ENCODE measurements around the gene CSMD2. TPM values are rescaled to one million over a fixed set of nuclear protein-coding genes. Genes with fewer than 3 reads are reported as not detected.

Gene CSMD2
- total RNA-seq, 1 experiment from 2014 or later, result 13.2 TPM

- CTCF ChIA-PET, result interaction anchor here (1.0 kb wide), 1 partner anchor 37 kb away, joined by 3 read pairs; no protein-coding TSS in a partner anchor
- H3K27ac Mint-ChIP-seq, result no peak overlapping the region
- ATAC-seq (no peak), DNase-seq (ENCODE audit: low spot score) (no peak)
- peaks cover 41% of the 10 kb centered on the region for H3K9me3 Mint-ChIP-seq
- POLR2A ChIA-PET, result no interaction called here
- TF ChIP-seq HMGXB4 (CRISPR knock-in tag; IDR thresholded peaks at IDR 0.05), result no peak
- TF ChIP-seq SOX15 (CRISPR knock-in tag; IDR thresholded peaks at IDR 0.05), result no peak
- no peak for TF ChIP-seq GTF2I (CRISPR knock-in tag; conservative IDR thresholded peaks at IDR 0.05)
- no peak for TF ChIP-seq ZNF317 (CRISPR knock-in tag; IDR thresholded peaks at IDR 0.05; ENCODE audit: borderline replicate concordance, low read depth)
- TF ChIP-seq ZBTB21 (CRISPR knock-in tag; IDR thresholded peaks at IDR 0.05; ENCODE audit: borderline replicate concordance), result no peak
- H3K36me3 Mint-ChIP-seq, result peaks cover 70% of the 10 kb centered on the region
- no peaks in the 10 kb centered on the region for H3K4me1 Mint-ChIP-seq
- H3K4me3 Mint-ChIP-seq, result no peak overlapping the region
- peaks cover 10% of the 10 kb centered on the region for H3K27me3 Mint-ChIP-seq (ENCODE audit: low read depth)
Observed at GRCh38 chr1:33670567-33670966, 494.5 kb downstream of the CSMD2 start.

DNA sequence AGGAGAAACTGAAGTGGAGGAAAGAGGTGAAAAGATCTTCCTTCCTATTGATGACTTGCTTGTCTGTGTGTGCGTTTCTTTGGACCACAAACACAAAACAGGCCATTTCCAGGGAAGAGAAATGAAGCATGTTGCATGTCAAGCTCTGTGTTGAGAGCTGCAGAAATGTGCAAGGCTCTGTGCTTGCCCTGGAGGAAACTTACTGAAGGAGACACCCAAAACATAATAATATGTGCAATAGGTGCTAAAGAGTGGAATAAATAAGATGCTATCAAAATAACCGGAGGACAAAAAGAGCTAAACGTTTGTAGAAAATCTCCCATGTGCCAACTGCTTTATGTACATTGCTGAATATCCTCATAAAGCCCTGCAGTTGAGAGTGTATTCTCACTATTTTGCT is 496.3 kb downstream of the CSMD2 start:
- ChIA-PET CTCF (no interaction called here), POLR2A (no interaction called here)
- no peak for TF ChIP-seq NFATC4 (CRISPR knock-in tag; IDR thresholded peaks at IDR 0.05)
- TF ChIP-seq ESRRA (CRISPR knock-in tag; IDR thresholded peaks at IDR 0.05; ENCODE audit: borderline replicate concordance), result no peak
- TF ChIP-seq IRF2 (CRISPR knock-in tag; IDR thresholded peaks at IDR 0.05; ENCODE audit: borderline replicate concordance, low read depth), result no peak
- no peak for TF ChIP-seq E2F4 (CRISPR knock-in tag; IDR thresholded peaks at IDR 0.05; ENCODE audit: borderline replicate concordance, low read depth)
- H3K36me3 Mint-ChIP-seq, result peaks cover 56% of the 10 kb centered on the region
- H3K4me3 Mint-ChIP-seq, result no peak overlapping the region
- H3K27ac Mint-ChIP-seq, result no peak overlapping the region
- no peaks in the 10 kb centered on the region for H3K4me1 Mint-ChIP-seq
- ATAC-seq (no peak), DNase-seq (ENCODE audit: low spot score) (no peak)
- H3K9me3 Mint-ChIP-seq, result peaks cover 25% of the 10 kb centered on the region
- H3K27me3 Mint-ChIP-seq (ENCODE audit: low read depth), result peaks cover 7% of the 10 kb centered on the region; the same call in 1 of the 2 replicates

GRCh38 chr1:33667386-33668282 is 497.4 kb downstream of the CSMD2 start:
- no peak for ATAC-seq
- Mint-ChIP-seq H3K27ac (no peak overlapping the region), H3K27me3 (ENCODE audit: low read depth) (no peaks in the 10 kb centered on the region; the same call in 1 of the 2 replicates), H3K4me1 (no peaks in the 10 kb centered on the region), H3K36me3 (peaks cover 47% of the 10 kb centered on the region), H3K4me3 (no peak overlapping the region), H3K9me3 (peaks cover 17% of the 10 kb centered on the region)
- ChIA-PET CTCF (interaction anchor here (1.1 kb wide), 1 partner anchor 346 kb away, joined by 3 read pairs; no protein-coding TSS in a partner anchor), POLR2A (no interaction called here)
- no peak for DNase-seq (ENCODE audit: low spot score)
- TF ChIP-seq PRRX2 (CRISPR knock-in tag; IDR thresholded peaks at IDR 0.05) (no peak), ETV6 (CRISPR knock-in tag; IDR thresholded peaks at IDR 0.05) (no peak), ZNF425 (CRISPR knock-in tag; conservative IDR thresholded peaks at IDR 0.05) (no peak), OVOL2 (CRISPR knock-in tag; IDR thresholded peaks at IDR 0.05; ENCODE audit: borderline replicate concordance) (no peak), ZNF281 (CRISPR knock-in tag; IDR thresholded peaks at IDR 0.05) (no peak), CBFB (CRISPR knock-in tag; IDR thresholded peaks at IDR 0.05; ENCODE audit: low read depth) (no peak), FOXK1 (CRISPR knock-in tag; IDR thresholded peaks at IDR 0.05) (no peak)
- TF ChIP-seq, protein P1, sequence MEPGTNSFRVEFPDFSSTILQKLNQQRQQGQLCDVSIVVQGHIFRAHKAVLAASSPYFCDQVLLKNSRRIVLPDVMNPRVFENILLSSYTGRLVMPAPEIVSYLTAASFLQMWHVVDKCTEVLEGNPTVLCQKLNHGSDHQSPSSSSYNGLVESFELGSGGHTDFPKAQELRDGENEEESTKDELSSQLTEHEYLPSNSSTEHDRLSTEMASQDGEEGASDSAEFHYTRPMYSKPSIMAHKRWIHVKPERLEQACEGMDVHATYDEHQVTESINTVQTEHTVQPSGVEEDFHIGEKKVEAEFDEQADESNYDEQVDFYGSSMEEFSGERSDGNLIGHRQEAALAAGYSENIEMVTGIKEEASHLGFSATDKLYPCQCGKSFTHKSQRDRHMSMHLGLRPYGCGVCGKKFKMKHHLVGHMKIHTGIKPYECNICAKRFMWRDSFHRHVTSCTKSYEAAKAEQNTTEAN (CRISPR knock-in tag; IDR thresholded peaks at IDR 0.05), result no peak

All from WTC11 (cell line).